Measurements from ENCODE around the gene TGM1.
A peak's percentile ranks its signal among the peaks of the same experiment; 100 is the strongest.
"Not testable (repeated sequence)": the region's sequence is repeated elsewhere in the genome, so short reads cannot be mapped to it uniquely, and the experiment has no call there.

Gene TGM1

DNA sequence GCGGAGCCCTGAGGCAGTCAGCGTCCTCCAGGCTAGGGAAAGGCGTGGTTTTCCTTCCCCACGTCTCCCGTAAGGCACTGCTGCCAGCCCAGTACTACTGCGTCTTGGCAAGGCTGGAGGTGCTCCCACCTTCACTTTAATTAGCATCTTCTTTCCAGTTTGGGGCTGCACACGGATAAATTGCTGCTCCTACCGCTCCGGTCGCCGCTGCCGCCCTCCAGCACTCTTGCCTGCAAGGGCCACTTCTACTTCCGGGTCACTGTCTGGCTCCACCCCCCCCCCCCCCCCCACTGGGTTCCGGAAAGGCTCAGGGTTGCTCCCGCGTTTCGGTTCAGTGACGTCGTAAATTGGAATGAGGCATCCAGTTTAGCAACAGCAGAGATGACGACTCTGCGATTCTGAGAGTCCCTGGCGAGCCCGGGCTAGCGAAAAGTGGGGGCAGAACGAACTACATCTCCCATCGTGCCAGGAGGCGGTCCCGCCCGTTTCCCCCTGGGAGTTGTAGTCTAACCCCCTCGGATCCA, 30.8 kb downstream of the TGM1 start, which contains the start of gene NEDD8:
TSS of gene NEDD8 (minus strand) at position 247 of the 524 bp plus-strand sequence. CDS start at position 147, 100 bp downstream.
- peak; percentile 86 for DNase-seq

DNA sequence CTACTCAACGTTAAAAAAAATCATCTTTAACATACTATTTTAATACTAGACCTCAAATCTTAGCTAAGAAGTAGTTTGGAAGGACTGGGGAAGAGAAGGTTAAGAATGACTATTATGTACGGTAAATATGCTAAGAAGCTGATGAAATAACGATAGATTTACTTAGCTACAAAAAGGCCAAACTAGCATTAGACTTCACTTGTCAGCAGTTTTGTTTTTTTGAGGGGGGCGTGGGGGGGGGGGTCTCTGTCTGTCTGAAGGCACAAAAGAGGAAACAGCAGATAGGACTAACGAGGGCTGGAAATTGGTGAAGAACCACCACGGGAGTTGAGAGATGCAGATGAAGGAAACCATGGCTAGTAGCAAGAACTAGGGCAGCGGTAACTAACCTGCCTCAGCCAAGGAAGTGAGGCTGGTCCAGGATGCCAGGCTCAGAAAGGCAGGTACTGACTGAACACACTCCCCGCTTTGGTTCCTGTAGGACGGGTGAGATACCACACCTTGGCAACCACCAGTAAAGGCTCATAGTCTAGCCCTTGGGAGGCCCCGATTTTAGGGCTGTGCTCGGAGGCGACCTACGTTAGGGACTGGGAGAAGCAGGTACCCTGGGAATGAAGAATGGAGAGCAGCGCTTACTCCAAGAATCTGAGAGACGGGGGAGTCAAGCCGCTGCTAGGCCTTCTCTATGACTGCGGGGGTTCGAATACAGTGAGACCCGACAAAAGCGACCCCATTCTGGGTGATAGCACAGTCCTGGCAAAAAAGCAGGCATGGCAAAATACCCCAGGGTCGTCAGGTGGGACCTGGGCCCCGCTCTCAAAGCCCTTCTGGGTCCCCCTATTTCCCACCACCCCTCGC, 31.5 kb downstream of the TGM1 start:
- DNase-seq = peak; percentile 41

DNA sequence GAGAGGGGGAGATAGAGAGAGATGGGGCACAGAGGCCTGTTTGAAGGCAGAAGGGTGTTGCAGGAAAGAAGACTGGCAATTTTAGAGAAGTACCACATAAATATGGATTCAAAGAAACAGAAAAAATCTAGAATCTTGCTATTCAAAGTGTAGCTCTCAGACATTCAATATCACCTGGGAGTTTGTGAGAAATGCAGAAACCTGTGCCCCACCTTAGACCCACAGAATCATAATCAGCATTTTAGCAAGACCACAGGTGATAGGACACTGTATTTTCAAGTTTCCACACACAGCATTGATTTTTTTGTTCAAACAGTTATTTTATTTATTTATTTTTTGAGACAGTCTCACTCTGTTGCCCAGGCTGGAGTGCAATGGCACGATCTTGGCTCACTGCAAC, 34.1 kb downstream of the TGM1 start:
- DNase-seq = no peak

DNA sequence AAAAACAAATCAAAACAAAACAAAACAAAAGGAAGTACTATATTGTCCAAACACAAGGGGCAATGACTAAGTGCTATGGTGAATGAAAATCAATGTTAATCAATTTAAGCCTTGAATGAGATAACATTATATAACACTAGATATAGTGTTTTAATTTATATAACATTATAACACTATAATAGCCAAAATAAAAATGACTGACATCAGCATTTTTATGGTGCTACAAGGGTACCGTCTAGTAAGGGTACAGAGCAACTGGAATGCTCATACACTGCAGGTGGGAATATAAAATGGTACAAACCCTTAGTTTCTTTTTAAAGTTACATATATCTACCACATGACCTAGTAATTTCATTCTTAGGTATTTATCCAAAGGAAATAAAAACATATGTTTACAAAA, 36.5 kb downstream of the TGM1 start:
- no peak for DNase-seq

DNA sequence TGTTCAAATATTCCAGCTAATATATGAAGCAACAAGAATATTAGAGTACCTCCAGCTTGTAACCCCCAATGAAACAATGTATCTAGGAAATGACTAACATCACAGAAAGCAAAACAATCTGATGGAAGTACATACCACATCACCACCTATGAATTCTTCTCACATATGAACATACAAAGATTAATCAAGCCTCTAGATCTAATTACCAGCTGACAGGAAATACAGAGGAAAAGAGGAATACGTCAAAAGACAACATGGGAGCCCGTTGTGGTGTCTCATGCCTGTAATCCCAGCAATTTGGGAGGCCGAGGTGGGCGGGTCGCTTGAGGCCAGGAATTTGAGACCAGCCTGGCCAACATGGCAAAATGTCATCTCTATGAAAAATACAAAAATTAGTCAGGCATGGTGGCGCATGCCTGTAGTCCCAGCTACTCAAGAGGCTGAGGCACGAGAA, 38.3 kb downstream of the TGM1 start:
- no peak for DNase-seq

DNA sequence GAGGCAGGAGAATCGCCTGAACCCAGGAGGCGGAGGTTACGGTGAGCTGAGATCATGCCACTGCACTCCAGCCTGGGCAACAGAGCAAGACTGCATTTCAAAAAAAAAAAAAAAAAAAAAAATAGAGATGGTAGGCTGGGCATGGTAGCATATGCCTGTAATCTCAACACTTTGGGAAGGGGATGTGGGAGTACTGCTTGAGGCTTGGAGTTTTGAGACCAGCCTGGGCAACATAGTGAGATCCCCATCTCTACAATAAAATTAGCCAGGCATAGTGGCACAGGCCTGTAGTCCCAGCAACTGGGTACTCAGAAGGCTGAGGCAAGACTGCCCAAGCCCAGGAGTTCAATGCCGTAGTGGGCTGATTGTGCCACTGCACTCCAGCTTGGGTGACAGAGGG, 40.0 kb downstream of the TGM1 start:
- not testable (repeated sequence) for DNase-seq

DNA sequence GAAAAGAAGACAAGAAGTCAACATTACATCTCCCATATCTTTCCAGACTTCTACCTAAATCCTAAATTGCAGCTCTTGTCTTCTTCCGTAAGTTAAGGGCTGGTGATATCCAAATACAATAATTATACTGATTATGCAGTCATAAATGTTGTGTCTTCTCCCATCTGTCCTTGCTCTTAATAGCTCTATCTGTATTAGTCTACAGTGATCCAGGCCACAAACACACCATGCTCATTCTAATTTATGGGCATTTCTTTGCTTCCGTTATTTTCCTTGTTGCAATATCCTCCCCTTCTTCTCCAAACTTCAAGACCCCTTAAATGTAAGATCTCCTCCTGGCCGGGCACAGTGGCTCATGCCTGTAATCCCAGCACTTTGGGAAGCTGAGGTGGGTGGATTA, 43.5 kb downstream of the TGM1 start:
- no peak for DNase-seq

DNA sequence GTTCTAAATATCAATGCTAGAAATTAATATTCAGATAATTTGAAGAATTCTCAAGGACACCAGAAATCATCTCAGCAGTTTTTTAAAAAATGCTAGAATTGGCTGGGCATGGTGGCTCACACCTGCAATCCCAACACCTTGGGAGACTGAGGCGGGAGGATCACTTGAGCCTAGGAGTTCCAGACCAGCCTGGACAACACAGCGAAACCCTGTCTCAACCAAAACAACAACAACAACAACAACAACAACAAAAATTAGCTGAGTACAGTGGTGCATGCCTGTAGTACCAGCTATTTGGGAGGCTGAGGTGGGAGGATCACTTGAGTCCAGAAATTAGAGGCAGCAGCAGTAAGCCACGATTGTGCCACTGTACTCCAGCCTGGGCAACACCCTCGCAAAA, 43.9 kb downstream of the TGM1 start:
- no peak for DNase-seq

DNA sequence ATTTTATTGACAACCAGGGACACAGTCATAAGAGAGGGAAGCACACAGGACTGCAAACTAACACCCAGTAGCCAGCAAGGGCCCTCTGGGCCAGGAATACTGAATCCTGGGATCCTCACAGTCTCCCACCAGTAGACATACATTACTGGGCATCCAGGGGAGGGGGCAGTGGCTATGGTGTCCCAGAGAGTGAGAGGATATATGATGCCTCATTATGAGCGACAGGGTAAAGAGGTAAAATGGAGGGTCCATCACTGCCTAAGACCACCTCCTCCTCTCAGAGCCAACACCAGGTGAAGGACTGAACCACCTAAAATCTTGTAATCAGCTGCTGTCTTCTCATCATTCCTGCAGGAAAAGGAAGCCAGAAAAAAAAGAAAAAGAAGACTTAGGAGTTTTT, 46.1 kb downstream of the TGM1 start:
- not testable (repeated sequence) for DNase-seq

DNA sequence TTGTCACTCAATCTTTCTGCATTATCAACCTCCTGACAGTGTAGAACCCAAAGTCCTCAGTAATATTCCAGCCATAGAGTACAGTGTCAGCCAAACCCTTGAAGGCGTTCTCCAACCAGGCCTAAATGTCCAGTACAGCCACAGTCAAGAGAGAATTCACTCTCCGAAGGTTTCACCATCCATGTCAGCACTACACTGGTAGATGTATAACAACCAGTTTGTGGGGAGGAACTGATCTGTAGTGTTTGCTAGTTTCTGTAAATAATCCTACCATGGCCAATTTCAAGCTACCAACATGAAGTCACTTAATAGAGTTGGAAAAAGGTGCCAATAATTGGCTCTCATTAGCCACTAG, 46.7 kb downstream of the TGM1 start:
- DNase-seq = no peak

DNA sequence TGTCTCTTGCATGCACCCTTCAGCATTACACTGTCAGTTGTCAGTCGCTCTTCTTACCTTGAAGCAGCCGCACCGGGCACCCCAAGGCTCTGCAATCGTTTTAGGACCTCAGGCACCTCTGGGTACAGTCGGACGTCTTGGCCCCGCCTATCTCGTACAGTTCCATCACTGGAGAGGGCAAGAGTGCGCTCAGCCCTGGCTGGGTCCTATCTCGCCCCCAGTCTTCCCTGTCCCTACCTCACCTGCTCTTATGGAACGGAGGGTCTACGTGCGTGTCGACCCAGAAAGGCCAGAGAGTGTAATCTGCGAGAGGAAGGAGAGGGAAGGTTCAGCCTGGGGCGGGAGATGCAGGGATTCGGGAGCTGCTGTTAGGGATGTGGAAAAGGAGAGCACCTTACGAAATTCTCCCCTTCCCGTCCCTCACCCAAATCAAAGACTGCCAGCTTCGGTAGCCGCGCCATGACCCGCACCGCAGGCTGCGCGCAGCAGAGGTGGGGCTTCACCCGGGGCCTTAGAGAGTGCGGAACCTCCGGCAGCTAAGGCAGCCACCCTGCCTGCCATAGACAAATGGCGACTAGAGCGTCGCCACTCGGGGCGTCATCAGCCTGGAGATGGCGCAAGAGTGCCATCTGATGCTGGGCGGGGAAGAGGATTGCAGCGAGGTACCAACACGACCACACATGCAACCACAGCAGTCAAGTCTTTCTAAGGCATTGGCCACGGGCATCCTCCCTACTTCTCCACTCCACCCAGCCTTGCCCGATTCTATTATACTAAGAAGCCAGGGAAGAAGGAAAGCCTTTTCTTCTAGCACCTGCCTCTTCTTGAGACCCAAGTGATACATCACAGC, 47.3 kb downstream of the TGM1 start, which contains the start of gene MDP1:
TSS of gene MDP1 (minus strand) at position 572 of the 850 bp plus-strand sequence. CDS start at position 461, 111 bp downstream.
- peak; percentile 91 for DNase-seq

DNA sequence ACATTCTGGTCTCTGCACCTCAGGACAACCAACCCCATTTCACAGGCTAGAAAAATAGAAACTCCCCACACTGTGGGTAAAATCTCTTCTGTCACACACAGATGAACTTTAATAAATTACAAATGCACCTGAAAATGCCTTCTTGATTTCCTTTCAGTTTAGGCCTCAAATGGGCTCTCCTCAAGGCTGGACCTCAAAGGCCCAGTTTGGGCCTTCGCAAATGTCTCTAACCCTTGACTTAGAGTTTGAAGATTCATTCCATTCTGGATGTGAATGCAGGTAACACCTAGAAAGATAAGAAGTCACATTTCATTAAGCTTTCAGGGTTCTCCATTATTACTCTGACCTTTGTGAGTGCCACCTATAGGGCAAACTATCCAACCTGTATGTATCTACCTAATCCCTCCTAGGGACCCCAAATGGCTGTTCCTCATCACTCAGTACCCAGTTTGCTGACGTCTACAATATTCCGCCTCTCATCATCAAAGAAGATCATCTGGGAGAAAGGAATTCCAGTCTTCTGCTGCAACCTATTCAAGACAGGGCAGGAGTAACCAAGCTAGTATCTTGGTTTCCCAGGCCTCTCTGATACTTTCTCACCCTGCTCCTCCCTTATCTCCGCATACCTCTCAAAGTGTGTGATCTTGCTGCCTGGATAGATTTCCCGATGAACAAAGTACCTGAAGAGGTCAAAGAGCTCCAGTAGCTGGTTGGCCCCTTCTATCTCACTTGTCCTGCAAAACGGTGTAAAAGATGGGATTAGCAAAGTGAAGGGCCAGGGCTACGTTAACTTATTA, 48.9 kb downstream of the TGM1 start:
- no peak for DNase-seq

DNA sequence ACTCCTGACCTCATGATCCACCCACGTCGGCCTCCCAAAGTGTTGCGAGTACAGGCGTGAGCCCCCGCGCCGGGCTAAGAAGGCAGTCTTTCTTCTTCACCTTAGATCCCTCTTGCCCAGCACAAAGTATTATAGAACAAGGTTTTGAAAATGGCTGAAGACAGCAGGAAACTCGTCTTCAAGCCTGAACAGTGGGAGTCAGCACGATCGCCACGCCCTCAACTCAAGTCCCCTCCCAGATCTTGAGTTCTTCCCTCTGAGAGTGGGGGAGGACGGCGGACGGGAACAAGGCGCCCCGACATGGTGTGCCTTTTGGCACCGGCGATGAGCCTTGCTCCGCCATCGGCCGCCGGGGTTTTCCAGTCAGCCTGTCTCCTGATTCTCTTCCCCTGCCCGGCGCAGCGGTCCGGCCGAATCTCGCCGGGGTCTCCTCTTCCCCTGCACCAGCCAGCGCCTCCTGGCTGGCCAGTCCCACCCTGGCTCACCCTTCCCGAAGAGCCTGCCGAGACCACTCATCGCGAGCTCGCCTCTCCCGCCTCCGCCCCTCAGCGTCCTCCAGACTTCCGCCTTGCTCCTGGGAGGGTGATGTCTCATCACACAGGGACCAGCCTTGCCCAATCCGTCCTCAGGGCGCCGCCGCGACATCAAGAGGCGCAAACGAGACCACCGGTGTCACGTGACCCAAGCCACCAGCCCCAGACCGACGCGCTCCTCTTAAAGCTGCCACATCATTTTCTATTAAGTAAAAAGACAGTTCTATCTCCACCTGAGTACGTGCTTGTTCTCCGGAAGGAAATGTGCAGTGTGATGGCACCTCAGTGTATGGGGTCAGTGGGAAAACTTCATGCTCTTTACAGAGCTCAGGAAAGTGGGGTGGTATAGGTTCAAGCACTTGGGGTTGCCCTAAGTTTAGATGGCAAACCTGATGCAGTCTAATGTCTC, 49.8 kb downstream of the TGM1 start, which contains the start of gene CHMP4A:
TSS of gene CHMP4A (minus strand) at position 565 of the 942 bp plus-strand sequence. CDS start at position 516, 49 bp downstream.
- DNase-seq = peak; percentile 96

DNA sequence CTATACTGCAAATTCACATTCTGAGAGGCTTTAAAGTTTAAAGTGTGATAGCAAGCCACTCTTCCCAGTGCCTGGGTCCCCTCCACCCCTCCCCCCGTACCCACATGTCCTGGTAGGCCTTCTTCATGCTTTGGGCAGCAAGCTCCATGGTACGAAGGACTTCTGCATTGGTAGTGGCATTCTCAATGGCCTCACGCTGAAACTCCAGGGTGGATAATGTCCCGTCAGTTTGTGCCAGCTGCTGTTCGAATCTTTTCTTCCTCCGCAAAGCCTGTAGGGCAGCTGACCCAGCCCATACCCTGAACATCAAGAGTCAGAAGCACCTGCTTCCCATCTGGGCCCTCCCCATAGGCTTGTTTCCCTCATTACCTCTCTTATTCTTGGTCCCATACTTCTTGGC, 51.7 kb downstream of the TGM1 start:
- DNase-seq = no peak

DNA sequence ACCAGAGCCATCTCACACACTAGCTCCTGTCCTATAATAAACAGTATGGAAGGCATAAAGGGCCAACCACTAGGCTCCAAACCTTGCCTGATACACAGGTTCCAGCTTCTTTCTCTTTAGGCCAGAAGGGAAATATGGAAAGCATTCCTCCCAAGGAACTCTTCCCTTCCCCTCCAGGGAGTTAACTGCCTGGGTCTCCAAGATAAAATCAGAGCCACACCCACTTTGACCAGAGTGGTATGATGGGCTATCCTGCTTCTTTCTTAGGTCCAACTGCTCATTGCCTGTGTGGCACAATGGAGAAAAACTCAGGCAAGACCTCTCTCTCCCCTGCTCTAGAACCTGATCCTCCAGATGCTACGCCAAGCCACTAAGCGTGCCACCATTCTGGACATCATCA, 55.4 kb downstream of the TGM1 start:
- DNase-seq = no peak

DNA sequence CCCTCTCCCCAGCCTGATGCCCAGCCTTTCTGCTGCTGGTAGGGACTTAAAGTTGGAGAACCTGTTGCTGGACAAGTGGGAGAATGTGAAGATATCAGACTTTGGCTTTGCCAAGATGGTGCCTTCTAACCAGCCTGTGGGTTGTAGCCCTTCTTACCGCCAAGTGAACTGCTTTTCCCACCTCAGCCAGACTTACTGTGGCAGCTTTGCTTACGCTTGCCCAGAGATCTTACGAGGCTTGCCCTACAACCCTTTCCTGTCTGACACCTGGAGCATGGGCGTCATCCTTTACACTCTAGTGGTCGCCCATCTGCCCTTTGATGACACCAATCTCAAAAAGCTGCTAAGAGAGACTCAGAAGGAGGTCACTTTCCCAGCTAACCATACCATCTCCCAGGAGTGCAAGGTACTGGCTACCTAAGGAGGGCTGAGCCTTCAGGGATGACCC, 55.8 kb downstream of the TGM1 start:
- no peak for DNase-seq

DNA sequence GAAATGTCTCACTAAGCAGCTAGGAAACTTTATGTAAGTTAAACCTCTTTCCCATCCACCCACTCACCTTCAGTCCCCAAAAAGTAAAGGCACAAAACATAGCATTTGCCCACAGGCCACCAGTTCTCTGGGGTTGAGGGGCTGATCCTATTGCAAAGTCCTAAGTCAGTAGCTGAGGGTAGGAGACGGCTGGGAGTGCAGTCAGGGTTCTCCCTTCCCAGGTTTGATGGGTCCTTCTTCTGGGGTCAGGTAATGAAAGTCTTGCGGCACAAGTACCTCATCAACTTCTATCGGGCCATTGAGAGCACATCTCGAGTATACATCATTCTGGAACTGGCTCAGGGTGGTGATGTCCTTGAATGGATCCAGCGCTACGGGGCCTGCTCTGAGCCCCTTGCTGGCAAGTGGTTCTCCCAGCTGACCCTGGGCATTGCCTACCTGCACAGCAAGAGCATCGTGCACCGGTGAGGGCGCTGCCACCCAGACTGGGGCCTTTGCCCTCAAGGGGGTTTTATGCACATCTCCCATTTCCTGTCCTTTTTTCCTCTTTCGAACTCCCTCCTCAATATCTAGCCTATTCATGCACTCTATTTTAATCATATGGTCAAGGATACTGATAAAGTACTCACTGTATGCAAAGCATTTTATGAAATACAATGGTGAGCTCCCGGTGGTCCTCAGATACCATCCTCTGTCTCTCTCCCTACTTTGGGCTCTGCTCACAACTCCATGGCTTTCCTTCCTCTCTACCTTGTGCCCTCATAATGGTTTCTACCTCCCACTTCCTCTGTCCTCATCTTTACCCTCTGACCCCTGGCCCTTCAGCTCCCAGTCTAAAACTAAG, 56.5 kb downstream of the TGM1 start:
- DNase-seq = no peak

DNA sequence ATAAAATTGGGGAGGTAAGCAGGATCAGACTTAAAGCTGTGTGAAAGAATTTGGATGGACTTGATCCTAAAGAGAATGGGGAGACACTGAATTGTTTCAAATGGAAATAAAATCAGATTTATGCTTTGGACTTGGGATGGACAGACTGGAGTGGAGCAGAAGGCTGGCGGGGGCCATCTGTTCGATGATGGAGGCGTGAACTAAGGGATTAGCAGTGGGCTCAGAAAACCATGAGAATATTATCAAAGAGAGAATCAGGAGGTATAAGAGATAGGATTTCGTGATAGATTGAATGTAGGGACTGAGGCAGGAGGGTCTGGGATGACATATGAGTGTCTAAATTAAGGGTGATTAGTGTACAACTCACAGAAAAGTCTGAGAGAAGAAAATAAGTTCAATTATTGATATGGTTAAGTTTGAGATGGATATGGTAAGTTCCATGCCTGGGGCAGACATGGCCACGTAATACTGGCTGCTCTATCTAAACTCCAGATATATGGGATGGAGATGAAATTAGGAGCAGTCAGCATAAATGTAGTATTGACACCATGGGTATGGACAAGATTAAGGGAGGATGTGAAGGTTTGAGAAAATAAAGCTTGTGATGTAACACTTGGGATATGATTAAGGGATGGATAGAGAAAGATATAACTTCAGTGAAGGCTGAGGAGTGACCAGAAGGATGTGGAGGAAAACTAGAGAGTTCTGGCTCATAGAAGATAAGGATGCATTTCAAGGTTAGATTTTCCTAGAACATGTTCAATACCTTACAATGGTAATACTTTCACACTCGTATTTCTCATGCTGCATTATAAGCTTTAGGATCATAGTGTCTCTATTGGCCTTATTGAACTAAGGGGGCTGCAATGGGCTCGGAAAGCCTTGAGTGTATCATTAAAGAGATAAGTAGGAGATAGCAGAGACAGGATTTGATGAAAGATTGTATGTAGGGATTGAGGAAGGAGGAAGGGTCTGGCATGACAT, 58.5 kb downstream of the TGM1 start:
- no peak for DNase-seq

All from DMS53 (cell line).